HEK293 (cell line): ENCODE measurements around the gene NOC2L.

ENCODE experiments used
- CTCF ChIA-PET: fragments of 350-600 bp; formaldehyde crosslinking; extraction: SDS; loops from one replicate; lab custom pipeline; 2021; ENCODE audit warnings: antibody characterized with exemption; lab: Yijun Ruan, JAX
- POLR2A ChIA-PET: fragments of 300-600 bp; formaldehyde crosslinking; extraction: SDS; loops from one replicate; lab custom pipeline; 2020; ENCODE audit warnings: antibody characterized with exemption, inconsistent platforms; lab: Yijun Ruan, JAX
- H3K27ac ChIP-seq: fragments of 200-500 bp; sonication (Bioruptor generic); 2 replicates; pipeline ENCODE4 v1.5.1; 2014; ENCODE audit warnings: low read depth, low read length, control low read depth, inconsistent platforms; ENCODE audit errors: extremely low read depth
- H3K36me3 ChIP-seq, 2 experiments: fragments of 200-500 bp in 1 of 2; sonication (Bioruptor generic) in 1 of 2; 1 replicate in 1 of 2; 2 replicates in 1 of 2; pipeline ENCODE4 v1.5.1; 2014 to 2017; ENCODE audit warnings: inconsistent platforms in 2 of 2, low read length in 2 of 2; ENCODE audit not compliant: control insufficient read depth in 2 of 2, insufficient read depth in 1 of 2
- H3K4me1 ChIP-seq: fragments of 200-500 bp; sonication (Bioruptor generic); 2 replicates; pipeline ENCODE4 v1.5.1; 2014; ENCODE audit warnings: mild to moderate bottlenecking, low read length, inconsistent platforms; ENCODE audit not compliant: control insufficient read depth, insufficient read depth
- H3K4me3 ChIP-seq: 2 replicates; pipeline ENCODE4 v1.5.1; 2011; ENCODE audit warnings: low read depth, mild to moderate bottlenecking, control low read depth, low read length, moderate library complexity
- H3K9me3 ChIP-seq: fragments of 200-500 bp; sonication (Bioruptor generic); 2 replicates; pipeline ENCODE4 v1.5.1; 2014; ENCODE audit warnings: low read depth, low read length, inconsistent platforms; ENCODE audit not compliant: control insufficient read depth, insufficient read depth
- BCL11A ChIP-seq: fragments of 450-650 bp; formaldehyde crosslinking; IDR thresholded peaks from 2 replicates; pipeline ENCODE4 v1.5.1; 2016; ENCODE audit warnings: low read depth, missing biosample characterization, missing genetic modification characterization
- GLIS1 ChIP-seq: fragments of 450-650 bp; formaldehyde crosslinking; IDR thresholded peaks from 2 replicates; pipeline ENCODE4 v1.5.1; 2016; ENCODE audit warnings: missing biosample characterization, missing genetic modification characterization
- HOXD13 ChIP-seq: sonication (generic); formaldehyde crosslinking; IDR thresholded peaks from 2 replicates; pipeline ENCODE4 v1.8.0; 2022; ENCODE audit warnings: missing genetic modification reagents, borderline replicate concordance
- KLF16 ChIP-seq: fragments of 450-650 bp; formaldehyde crosslinking; IDR thresholded peaks from 2 replicates; pipeline ENCODE4 v1.5.1; 2017; ENCODE audit warnings: missing biosample characterization, missing genetic modification characterization
- RBAK ChIP-seq: fragments of 450-650 bp; formaldehyde crosslinking; IDR thresholded peaks from 2 replicates; pipeline ENCODE4 v1.5.1; 2016; ENCODE audit warnings: missing biosample characterization, missing genetic modification characterization
- SETDB1 ChIP-seq: IDR thresholded peaks from one replicate; pipeline ENCODE4 v1.6.1; 2017; ENCODE audit warnings: mild to moderate bottlenecking, low read length, moderate library complexity, mixed read lengths; ENCODE audit not compliant: insufficient read length
- ZEB2 ChIP-seq: fragments of 450-650 bp; formaldehyde crosslinking; IDR thresholded peaks from 2 replicates; pipeline ENCODE4 v1.5.1; 2016; ENCODE audit warnings: missing biosample characterization, missing genetic modification characterization
- ZFP3 ChIP-seq: fragments of 450-650 bp; formaldehyde crosslinking; IDR thresholded peaks from 2 replicates; pipeline ENCODE4 v1.5.1; 2016; ENCODE audit warnings: low read depth, missing biosample characterization, missing genetic modification characterization
- ZIC2 ChIP-seq: fragments of 450-650 bp; formaldehyde crosslinking; IDR thresholded peaks from 2 replicates; pipeline ENCODE4 v1.5.1; 2016; ENCODE audit warnings: missing biosample characterization, missing genetic modification characterization
- ZNF10 ChIP-seq: fragments of 450-650 bp; formaldehyde crosslinking; IDR thresholded peaks from 2 replicates; pipeline ENCODE4 v1.5.1; 2017; ENCODE audit warnings: missing biosample characterization, missing genetic modification characterization
- ZNF211 ChIP-seq: fragments of 450-650 bp; formaldehyde crosslinking; IDR thresholded peaks from 2 replicates; pipeline ENCODE4 v1.5.1; 2016; ENCODE audit warnings: low read depth, missing biosample characterization, missing genetic modification characterization
- ZNF23 ChIP-seq: fragments of 450-650 bp; formaldehyde crosslinking; IDR thresholded peaks from 2 replicates; pipeline ENCODE4 v1.5.1; 2016; ENCODE audit warnings: missing biosample characterization, missing genetic modification characterization, borderline replicate concordance
- ZNF549 ChIP-seq: fragments of 450-650 bp; IDR thresholded peaks from 2 replicates; pipeline ENCODE4 v1.5.1; 2018; ENCODE audit warnings: missing biosample characterization, missing genetic modification characterization, mild to moderate bottlenecking, inconsistent platforms, moderate library complexity
- ZNF776 ChIP-seq: fragments of 450-650 bp; formaldehyde crosslinking; IDR thresholded peaks from 2 replicates; pipeline ENCODE4 v1.5.0; 2017; ENCODE audit warnings: missing biosample characterization, missing genetic modification characterization, borderline replicate concordance
- ZNF830 ChIP-seq: fragments of 450-650 bp; IDR thresholded peaks from 2 replicates; pipeline ENCODE4 v1.5.0; 2018; ENCODE audit warnings: missing biosample characterization, missing genetic modification characterization, low read depth, mild to moderate bottlenecking, moderate library complexity
- ZNF843 ChIP-seq: fragments of 450-650 bp; formaldehyde crosslinking; IDR thresholded peaks from 2 replicates; pipeline ENCODE4 v1.5.1; 2016; ENCODE audit warnings: missing biosample characterization, missing genetic modification characterization
- TF ChIP-seq, protein P1 (sequence below): fragments of 450-650 bp; formaldehyde crosslinking; IDR thresholded peaks from 2 replicates; pipeline ENCODE4 v1.5.1; 2017; ENCODE audit warnings: missing biosample characterization, missing genetic modification characterization
- TF ChIP-seq, protein P2 (sequence below): fragments of 450-650 bp; formaldehyde crosslinking; IDR thresholded peaks from 2 replicates; pipeline ENCODE4 v1.5.1; 2016; ENCODE audit warnings: missing biosample characterization, missing genetic modification characterization, borderline replicate concordance
- TF ChIP-seq, protein P3 (sequence below): fragments of 450-650 bp; formaldehyde crosslinking; IDR thresholded peaks from 2 replicates; pipeline ENCODE4 v1.5.1; 2016; ENCODE audit warnings: missing biosample characterization, missing genetic modification characterization
- TF ChIP-seq, protein P4 (sequence below): fragments of 450-650 bp; formaldehyde crosslinking; IDR thresholded peaks from 2 replicates; pipeline ENCODE4 v1.5.1; 2016; ENCODE audit warnings: missing biosample characterization, missing genetic modification characterization
- TF ChIP-seq, protein P5 (sequence below): fragments of 450-650 bp; IDR thresholded peaks from 2 replicates; pipeline ENCODE4 v1.5.1; 2018; ENCODE audit warnings: missing biosample characterization, missing genetic modification characterization
- TF ChIP-seq, protein P6 (sequence below): fragments of 450-650 bp; formaldehyde crosslinking; IDR thresholded peaks from 2 replicates; pipeline ENCODE4 v1.5.1; 2016; ENCODE audit warnings: missing biosample characterization, missing genetic modification characterization

The NOC2L gene

DNA sequence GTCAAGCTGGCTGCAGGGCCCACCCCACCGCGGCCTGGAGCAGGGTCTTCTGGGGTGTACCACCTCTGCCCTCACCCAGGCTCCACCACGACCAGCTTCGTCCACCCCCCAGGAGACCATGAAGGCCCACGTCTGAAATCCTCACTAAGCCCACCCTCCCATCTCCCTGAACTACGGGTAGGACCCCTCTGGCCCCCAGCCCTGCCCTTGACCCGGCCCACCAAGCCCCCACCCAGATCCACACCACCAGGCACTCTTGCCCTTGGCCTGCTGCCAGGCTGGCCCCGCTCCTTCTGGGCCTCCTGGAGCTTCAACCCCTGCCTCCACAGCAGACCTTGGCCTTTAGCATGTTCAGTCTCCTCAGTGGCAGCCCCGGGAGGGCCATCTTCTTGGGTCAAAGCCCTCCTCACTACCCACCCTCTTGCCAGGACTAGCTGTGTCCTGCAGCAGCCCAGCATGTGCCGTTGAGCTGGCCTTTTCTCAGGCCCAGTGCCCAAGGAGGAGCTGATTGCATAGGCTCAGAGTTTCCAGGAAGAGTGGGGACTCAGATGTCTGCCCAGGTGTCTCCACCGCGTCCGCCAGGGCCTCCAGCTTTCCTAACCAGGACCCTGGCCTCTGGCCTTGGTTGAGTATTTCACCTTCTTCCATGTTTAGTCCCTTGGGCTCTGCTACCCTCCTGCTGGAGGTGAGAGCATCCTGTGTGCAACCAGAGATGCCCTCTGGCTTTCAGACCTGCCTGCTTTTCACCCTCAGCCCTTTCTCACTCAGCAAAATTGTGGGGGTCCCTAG lies 53.1 kb downstream of the NOC2L start:
- ChIA-PET POLR2A (interaction anchor here (0.6 to 3.6 kb wide), 6 partner anchors 11 to 714 kb away, joined by 3 to 47 read pairs (median 9); no protein-coding TSS in a partner anchor), CTCF (interaction anchor here (0.7 to 2.6 kb wide), 16 partner anchors 10 to 158 kb away, joined by 3 to 26 read pairs (median 6); partner anchors contain the start of genes KLHL17 and NOC2L)
- Histone ChIP-seq H3K9me3 (no peaks in the 10 kb centered on the region), H3K36me3 (no peaks in the 10 kb centered on the region), H3K4me1 (peaks cover 13% of the 10 kb centered on the region), H3K4me3 (no peak overlapping the region), H3K27ac (peak overlapping the region; percentile 29; the same call in 1 of the 2 replicates)
- TF ChIP-seq ZNF843 (tag by site-specific recombination) (no peak), ZNF776 (tag by site-specific recombination) (no peak), KLF16 (no peak), BCL11A (tag by site-specific recombination) (no peak), RBAK (tag by site-specific recombination) (no peak), SETDB1 (no peak), ZNF23 (tag by site-specific recombination) (no peak), HOXD13 (CRISPR knock-in tag) (no peak), ZEB2 (no peak), ZNF211 (no peak), ZNF10 (tag by site-specific recombination) (no peak), ZNF549 (tag by site-specific recombination) (no peak), ZFP3 (no peak), ZIC2 (tag by site-specific recombination) (peak; percentile 82), ZNF830 (tag by site-specific recombination) (no peak), GLIS1 (tag by site-specific recombination) (peak; percentile 68)
- TF ChIP-seq, protein P1, sequence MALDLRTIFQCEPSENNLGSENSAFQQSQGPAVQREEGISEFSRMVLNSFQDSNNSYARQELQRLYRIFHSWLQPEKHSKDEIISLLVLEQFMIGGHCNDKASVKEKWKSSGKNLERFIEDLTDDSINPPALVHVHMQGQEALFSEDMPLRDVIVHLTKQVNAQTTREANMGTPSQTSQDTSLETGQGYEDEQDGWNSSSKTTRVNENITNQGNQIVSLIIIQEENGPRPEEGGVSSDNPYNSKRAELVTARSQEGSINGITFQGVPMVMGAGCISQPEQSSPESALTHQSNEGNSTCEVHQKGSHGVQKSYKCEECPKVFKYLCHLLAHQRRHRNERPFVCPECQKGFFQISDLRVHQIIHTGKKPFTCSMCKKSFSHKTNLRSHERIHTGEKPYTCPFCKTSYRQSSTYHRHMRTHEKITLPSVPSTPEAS, result no peak
- TF ChIP-seq, protein P2, sequence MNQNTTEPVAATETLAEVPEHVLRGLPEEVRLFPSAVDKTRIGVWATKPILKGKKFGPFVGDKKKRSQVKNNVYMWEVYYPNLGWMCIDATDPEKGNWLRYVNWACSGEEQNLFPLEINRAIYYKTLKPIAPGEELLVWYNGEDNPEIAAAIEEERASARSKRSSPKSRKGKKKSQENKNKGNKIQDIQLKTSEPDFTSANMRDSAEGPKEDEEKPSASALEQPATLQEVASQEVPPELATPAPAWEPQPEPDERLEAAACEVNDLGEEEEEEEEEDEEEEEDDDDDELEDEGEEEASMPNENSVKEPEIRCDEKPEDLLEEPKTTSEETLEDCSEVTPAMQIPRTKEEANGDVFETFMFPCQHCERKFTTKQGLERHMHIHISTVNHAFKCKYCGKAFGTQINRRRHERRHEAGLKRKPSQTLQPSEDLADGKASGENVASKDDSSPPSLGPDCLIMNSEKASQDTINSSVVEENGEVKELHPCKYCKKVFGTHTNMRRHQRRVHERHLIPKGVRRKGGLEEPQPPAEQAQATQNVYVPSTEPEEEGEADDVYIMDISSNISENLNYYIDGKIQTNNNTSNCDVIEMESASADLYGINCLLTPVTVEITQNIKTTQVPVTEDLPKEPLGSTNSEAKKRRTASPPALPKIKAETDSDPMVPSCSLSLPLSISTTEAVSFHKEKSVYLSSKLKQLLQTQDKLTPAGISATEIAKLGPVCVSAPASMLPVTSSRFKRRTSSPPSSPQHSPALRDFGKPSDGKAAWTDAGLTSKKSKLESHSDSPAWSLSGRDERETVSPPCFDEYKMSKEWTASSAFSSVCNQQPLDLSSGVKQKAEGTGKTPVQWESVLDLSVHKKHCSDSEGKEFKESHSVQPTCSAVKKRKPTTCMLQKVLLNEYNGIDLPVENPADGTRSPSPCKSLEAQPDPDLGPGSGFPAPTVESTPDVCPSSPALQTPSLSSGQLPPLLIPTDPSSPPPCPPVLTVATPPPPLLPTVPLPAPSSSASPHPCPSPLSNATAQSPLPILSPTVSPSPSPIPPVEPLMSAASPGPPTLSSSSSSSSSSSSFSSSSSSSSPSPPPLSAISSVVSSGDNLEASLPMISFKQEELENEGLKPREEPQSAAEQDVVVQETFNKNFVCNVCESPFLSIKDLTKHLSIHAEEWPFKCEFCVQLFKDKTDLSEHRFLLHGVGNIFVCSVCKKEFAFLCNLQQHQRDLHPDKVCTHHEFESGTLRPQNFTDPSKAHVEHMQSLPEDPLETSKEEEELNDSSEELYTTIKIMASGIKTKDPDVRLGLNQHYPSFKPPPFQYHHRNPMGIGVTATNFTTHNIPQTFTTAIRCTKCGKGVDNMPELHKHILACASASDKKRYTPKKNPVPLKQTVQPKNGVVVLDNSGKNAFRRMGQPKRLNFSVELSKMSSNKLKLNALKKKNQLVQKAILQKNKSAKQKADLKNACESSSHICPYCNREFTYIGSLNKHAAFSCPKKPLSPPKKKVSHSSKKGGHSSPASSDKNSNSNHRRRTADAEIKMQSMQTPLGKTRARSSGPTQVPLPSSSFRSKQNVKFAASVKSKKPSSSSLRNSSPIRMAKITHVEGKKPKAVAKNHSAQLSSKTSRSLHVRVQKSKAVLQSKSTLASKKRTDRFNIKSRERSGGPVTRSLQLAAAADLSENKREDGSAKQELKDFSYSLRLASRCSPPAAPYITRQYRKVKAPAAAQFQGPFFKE (tag by site-specific recombination), result no peak
- TF ChIP-seq, protein P3, sequence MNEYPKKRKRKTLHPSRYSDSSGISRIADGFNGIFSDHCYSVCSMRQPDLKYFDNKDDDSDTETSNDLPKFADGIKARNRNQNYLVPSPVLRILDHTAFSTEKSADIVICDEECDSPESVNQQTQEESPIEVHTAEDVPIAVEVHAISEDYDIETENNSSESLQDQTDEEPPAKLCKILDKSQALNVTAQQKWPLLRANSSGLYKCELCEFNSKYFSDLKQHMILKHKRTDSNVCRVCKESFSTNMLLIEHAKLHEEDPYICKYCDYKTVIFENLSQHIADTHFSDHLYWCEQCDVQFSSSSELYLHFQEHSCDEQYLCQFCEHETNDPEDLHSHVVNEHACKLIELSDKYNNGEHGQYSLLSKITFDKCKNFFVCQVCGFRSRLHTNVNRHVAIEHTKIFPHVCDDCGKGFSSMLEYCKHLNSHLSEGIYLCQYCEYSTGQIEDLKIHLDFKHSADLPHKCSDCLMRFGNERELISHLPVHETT (tag by site-specific recombination), result no peak
- TF ChIP-seq, protein P4, sequence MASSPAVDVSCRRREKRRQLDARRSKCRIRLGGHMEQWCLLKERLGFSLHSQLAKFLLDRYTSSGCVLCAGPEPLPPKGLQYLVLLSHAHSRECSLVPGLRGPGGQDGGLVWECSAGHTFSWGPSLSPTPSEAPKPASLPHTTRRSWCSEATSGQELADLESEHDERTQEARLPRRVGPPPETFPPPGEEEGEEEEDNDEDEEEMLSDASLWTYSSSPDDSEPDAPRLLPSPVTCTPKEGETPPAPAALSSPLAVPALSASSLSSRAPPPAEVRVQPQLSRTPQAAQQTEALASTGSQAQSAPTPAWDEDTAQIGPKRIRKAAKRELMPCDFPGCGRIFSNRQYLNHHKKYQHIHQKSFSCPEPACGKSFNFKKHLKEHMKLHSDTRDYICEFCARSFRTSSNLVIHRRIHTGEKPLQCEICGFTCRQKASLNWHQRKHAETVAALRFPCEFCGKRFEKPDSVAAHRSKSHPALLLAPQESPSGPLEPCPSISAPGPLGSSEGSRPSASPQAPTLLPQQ, result 0 out of 2 replicates have a peak, but pooled peaks have one; percentile 28
- TF ChIP-seq, protein P5, sequence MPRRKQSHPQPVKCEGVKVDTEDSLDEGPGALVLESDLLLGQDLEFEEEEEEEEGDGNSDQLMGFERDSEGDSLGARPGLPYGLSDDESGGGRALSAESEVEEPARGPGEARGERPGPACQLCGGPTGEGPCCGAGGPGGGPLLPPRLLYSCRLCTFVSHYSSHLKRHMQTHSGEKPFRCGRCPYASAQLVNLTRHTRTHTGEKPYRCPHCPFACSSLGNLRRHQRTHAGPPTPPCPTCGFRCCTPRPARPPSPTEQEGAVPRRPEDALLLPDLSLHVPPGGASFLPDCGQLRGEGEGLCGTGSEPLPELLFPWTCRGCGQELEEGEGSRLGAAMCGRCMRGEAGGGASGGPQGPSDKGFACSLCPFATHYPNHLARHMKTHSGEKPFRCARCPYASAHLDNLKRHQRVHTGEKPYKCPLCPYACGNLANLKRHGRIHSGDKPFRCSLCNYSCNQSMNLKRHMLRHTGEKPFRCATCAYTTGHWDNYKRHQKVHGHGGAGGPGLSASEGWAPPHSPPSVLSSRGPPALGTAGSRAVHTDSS (tag by site-specific recombination), result no peak
- TF ChIP-seq, protein P6, sequence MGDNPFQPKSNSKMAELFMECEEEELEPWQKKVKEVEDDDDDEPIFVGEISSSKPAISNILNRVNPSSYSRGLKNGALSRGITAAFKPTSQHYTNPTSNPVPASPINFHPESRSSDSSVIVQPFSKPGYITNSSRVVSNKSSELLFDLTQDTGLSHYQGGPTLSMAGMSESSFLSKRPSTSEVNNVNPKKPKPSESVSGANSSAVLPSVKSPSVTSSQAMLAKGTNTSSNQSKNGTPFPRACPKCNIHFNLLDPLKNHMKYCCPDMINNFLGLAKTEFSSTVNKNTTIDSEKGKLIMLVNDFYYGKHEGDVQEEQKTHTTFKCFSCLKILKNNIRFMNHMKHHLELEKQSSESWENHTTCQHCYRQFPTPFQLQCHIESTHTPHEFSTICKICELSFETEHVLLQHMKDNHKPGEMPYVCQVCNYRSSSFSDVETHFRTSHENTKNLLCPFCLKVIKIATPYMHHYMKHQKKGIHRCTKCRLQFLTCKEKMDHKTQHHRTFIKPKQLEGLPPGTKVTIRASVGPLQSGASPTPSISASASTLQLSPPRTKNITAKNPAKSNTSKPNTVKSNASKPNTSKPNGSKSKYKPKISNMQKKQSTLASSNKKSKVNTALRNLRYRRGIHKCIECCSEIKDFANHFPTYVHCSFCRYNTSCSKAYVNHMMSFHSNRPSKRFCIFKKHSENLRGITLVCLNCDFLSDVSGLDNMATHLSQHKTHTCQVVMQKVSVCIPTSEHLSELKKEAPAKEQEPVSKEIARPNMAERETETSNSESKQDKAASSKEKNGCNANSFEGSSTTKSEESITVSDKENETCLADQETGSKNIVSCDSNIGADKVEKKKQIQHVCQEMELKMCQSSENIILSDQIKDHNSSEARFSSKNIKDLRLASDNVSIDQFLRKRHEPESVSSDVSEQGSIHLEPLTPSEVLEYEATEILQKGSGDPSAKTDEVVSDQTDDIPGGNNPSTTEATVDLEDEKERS (tag by site-specific recombination), result no peak
